ENCODE data around the gene TLCD3B.

GRCh38 chr16:29978081-29978480 is 53.0 kb downstream of the TLCD3B start:
- TF ChIP-seq CTCF (IDR thresholded peaks at IDR 0.05) (no peak), POLR2A (IDR thresholded peaks at IDR 0.05) (no peak), EP300 (IDR thresholded peaks at IDR 0.05) (no peak)

All from tibial nerve (tissue), 4 donors.